CD14-positive monocyte (primary cell): ENCODE data around the gene ZSCAN25. TPM values are rescaled to one million over a fixed set of nuclear protein-coding genes. Genes with fewer than 3 reads are reported as not detected.

ENCODE experiments used
- DNase-seq, 3 donors: peaks; one replicate each; pipeline ENCODE4 v3.0.0-alpha.2; 2011 to 2022
- H2AFZ ChIP-seq: 2 replicates; pipeline ENCODE4 v1.6.0; 2012; ENCODE audit warnings: mild to moderate bottlenecking, low read depth, low read length, inconsistent platforms; ENCODE audit not compliant: insufficient read depth, poor library complexity, severe bottlenecking
- H3K27ac ChIP-seq, 2 donors: 1 replicate in 1 of 2; 2 replicates in 1 of 2; pipeline ENCODE4 v1.5.1; 2012 to 2013; ENCODE audit warnings: low read length in 2 of 2, control low read depth in 1 of 2, inconsistent platforms in 1 of 2, low read depth in 1 of 2, mild to moderate bottlenecking in 1 of 2
- H3K27me3 ChIP-seq, 2 donors: one replicate each; pipeline versions ENCODE4 v1.6.0 to v1.6.1; 2011 to 2013; ENCODE audit warnings: low read length in 2 of 2; ENCODE audit not compliant: control insufficient read depth in 2 of 2, insufficient read depth in 2 of 2
- H3K36me3 ChIP-seq, 2 donors: replicated peaks in 1 of 2; 1 replicate in 1 of 2; 2 replicates in 1 of 2; pipeline versions ENCODE4 v1.5.1 to v1.6.1; 2012 to 2013; ENCODE audit warnings: low read length in 2 of 2, control low read depth in 1 of 2, inconsistent platforms in 1 of 2, mild to moderate bottlenecking in 1 of 2; ENCODE audit not compliant: insufficient read depth in 2 of 2, control insufficient read depth in 1 of 2
- H3K4me1 ChIP-seq, 2 donors: 1 replicate in 1 of 2; 2 replicates in 1 of 2; pipeline versions ENCODE4 v1.5.1 to v1.6.1; 2012 to 2013; ENCODE audit warnings: low read length in 2 of 2, control low read depth in 1 of 2, inconsistent platforms in 1 of 2, mild to moderate bottlenecking in 1 of 2, moderate library complexity in 1 of 2; ENCODE audit not compliant: insufficient read depth in 2 of 2, control insufficient read depth in 1 of 2
- H3K4me2 ChIP-seq: replicated peaks from 2 replicates; pipeline ENCODE3; 2012; ENCODE audit warnings: low read length, moderate library complexity, mild to moderate bottlenecking; ENCODE audit not compliant: poor library complexity, severe bottlenecking; ENCODE audit errors: extremely low read depth
- H3K4me3 ChIP-seq, 3 experiments: fragments of 200-600 bp in 1 of 3; sonication (generic) in 1 of 3; replicated peaks in 1 of 3; 1 replicate in 2 of 3; 2 replicates in 1 of 3; pipeline ENCODE4 v1.5.1; 2011 to 2013; ENCODE audit warnings: low read length in 3 of 3, mild to moderate bottlenecking in 3 of 3, control low read depth in 2 of 3, low read depth in 2 of 3, inconsistent platforms in 1 of 3, moderate library complexity in 1 of 3
- H3K79me2 ChIP-seq: 2 replicates; pipeline ENCODE4 v1.6.0; 2012; ENCODE audit warnings: mild to moderate bottlenecking, control low read depth, inconsistent platforms, low read length, moderate library complexity; ENCODE audit not compliant: insufficient read depth
- H3K9ac ChIP-seq: 2 replicates; pipeline ENCODE4 v1.6.0; 2017; ENCODE audit warnings: low read length, mild to moderate bottlenecking; ENCODE audit not compliant: insufficient read depth, poor library complexity, severe bottlenecking
- H3K9me3 ChIP-seq, 2 donors: replicated peaks in 1 of 2; 1 replicate in 1 of 2; 2 replicates in 1 of 2; pipeline versions ENCODE4 v1.5.1 to v1.6.1; 2012 to 2013; ENCODE audit warnings: low read length in 2 of 2, control low read depth in 1 of 2; ENCODE audit not compliant: control insufficient read depth in 1 of 2, insufficient read depth in 1 of 2
- H4K20me1 ChIP-seq: 2 replicates; pipeline ENCODE4 v1.6.0; 2012; ENCODE audit warnings: mild to moderate bottlenecking, low read length, control low read depth, moderate library complexity; ENCODE audit not compliant: insufficient read depth
- H3K27ac Mint-ChIP-seq, 7 donors: one replicate each; pipeline ENCODE4 v1.8.0; 2020; ENCODE audit warnings: mild to moderate bottlenecking in 7 of 7, mixed read lengths in 7 of 7, moderate library complexity in 6 of 7, inconsistent platforms in 2 of 7
- H3K27me3 Mint-ChIP-seq, 3 donors: one replicate each; pipeline ENCODE4 v1.8.0; 2021 to 2022; ENCODE audit warnings: low read depth in 3 of 3, mild to moderate bottlenecking in 3 of 3, mixed read lengths in 3 of 3, moderate library complexity in 3 of 3, inconsistent platforms in 1 of 3
- H3K36me3 Mint-ChIP-seq, 2 donors: one replicate each; pipeline ENCODE4 v1.8.0; 2020; ENCODE audit warnings: mixed read lengths in 2 of 2, inconsistent platforms in 1 of 2, mild to moderate bottlenecking in 1 of 2
- H3K4me1 Mint-ChIP-seq: one replicate; pipeline ENCODE4 v1.8.0; 2020; ENCODE audit warnings: mild to moderate bottlenecking, mixed read lengths
- H3K4me3 Mint-ChIP-seq, 2 donors: one replicate each; pipeline ENCODE4 v1.8.0; 2020; ENCODE audit warnings: mild to moderate bottlenecking in 2 of 2, mixed read lengths in 2 of 2, moderate library complexity in 1 of 2
- H3K9me3 Mint-ChIP-seq, 7 donors: one replicate each; pipeline ENCODE4 v1.8.0; 2020 to 2022; ENCODE audit warnings: mixed read lengths in 7 of 7, mild to moderate bottlenecking in 6 of 7, moderate library complexity in 6 of 7, inconsistent platforms in 2 of 7
- CTCF ChIP-seq: fragments of 200-600 bp; IDR thresholded peaks from one replicate; pipeline ENCODE4 v1.8.0; 2022; ENCODE audit warnings: antibody characterized with exemption, mild to moderate bottlenecking
- WGBS: methylation state at CpG from one replicate; pipeline ENCODE4 v1.1.5; 2013; ENCODE audit warnings: missing lambda C conversion rate; ENCODE audit not compliant: insufficient coverage; 5-methylcytosine and 5-hydroxymethylcytosine counted together
- intact Hi-C, 2 donors: fragments of 100-400 bp; cut with micrococcal nuclease; formaldehyde crosslinking; loops; one replicate each; pipeline versions ENCODE4 v1.15.0 to v1.15.1; 2023
- polyA plus RNA-seq, 3 donors: library from polyadenylated mRNA; depleted of rRNA in 1 of 3; unstranded in 2 of 3; stranded (reverse) in 1 of 3; fragments of 300-500 nt in 2 of 3; fragments of >200 nt in 1 of 3; fragmentation: Illumina TruSeq in 2 of 3; gene quantifications; 1 replicate in 2 of 3; 2 replicates in 1 of 3; pipeline ENCODE4 v1.2.3, GENCODE V29; 2012 to 2021

ZSCAN25 gene
- polyA plus RNA-seq, 3 donors = 4.3 to 7.3 (median 6.1) TPM

- intact Hi-C loops = no loop called here
- peaks cover 0 to 3% (median 0%) of the 10 kb centered on the region in 7 donors for H3K9me3 Mint-ChIP-seq
- Histone ChIP-seq H3K9me3 (no peaks in the 10 kb centered on the region), H3K27ac (no peak overlapping the region), H3K27me3 (no peaks in the 10 kb centered on the region), H3K4me1 (no peaks in the 10 kb centered on the region), H3K79me2 (no peaks in the 10 kb centered on the region), H2AFZ (no peak overlapping the region), H3K36me3 (no peaks in the 10 kb centered on the region), H3K9ac (no peak overlapping the region), H3K4me3 (no peak overlapping the region), H3K4me2 (no peak overlapping the region), H4K20me1 (no peaks in the 10 kb centered on the region)
- H3K4me1 Mint-ChIP-seq = peaks cover 3% of the 10 kb centered on the region
- no peak for TF ChIP-seq CTCF
- DNase-seq = no peak
- H3K4me3 Mint-ChIP-seq = no peak overlapping the region
- H3K36me3 Mint-ChIP-seq = no peaks in the 10 kb centered on the region
- H3K27ac Mint-ChIP-seq = no peak overlapping the region
- 96% methylated on average over 3 of the region's 4 CpGs for WGBS
- peaks cover 2 to 3% (median 2%) of the 10 kb centered on the region in 3 donors for H3K27me3 Mint-ChIP-seq
Measured at GRCh38 chr7:99599836-99600235, 16.9 kb upstream of the ZSCAN25 start.

- H3K27me3 ChIP-seq = no peaks in the 10 kb centered on the region
- Mint-ChIP-seq H3K27ac (no peak overlapping the region), H3K27me3 (peaks cover 2 to 4% (median 3%) of the 10 kb centered on the region in 3 donors), H3K4me1 (peaks cover 3% of the 10 kb centered on the region), H3K9me3 (peaks cover 0 to 3% (median 0%) of the 10 kb centered on the region in 7 donors), H3K4me3 (no peak overlapping the region), H3K36me3 (no peaks in the 10 kb centered on the region)
- no peaks in the 10 kb centered on the region for H3K4me1 ChIP-seq
- H3K9me3 ChIP-seq = no peaks in the 10 kb centered on the region
- DNase-seq = no peak
- H3K9ac ChIP-seq = no peak overlapping the region
- H3K27ac ChIP-seq = no peak overlapping the region
- intact Hi-C loops = no loop called here
- no peak overlapping the region for H3K4me2 ChIP-seq
- H3K36me3 ChIP-seq = no peaks in the 10 kb centered on the region
- WGBS = 84% methylated on average over 7 of the region's 7 CpGs
- no peaks in the 10 kb centered on the region for H4K20me1 ChIP-seq
- TF ChIP-seq CTCF = no peak
- H3K79me2 ChIP-seq = no peaks in the 10 kb centered on the region
- no peak overlapping the region for H3K4me3 ChIP-seq
- no peak overlapping the region for H2AFZ ChIP-seq
Measured at GRCh38 chr7:99601656-99602310, 15.0 kb upstream of the ZSCAN25 start.
